GM21447 (cell line): ENCODE data around the gene EBF4.

Experiments
- ATAC-seq: cut with Tn5 transposase; IDR thresholded peaks from one replicate; pipeline ENCODE4 v1.9.1; 2021; ENCODE audit not compliant: unreplicated experiment

The EBF4 gene

GRCh38 chr20:2699775-2700413 lies 7.3 kb downstream of the EBF4 start:
- ATAC-seq = no peak

DNA sequence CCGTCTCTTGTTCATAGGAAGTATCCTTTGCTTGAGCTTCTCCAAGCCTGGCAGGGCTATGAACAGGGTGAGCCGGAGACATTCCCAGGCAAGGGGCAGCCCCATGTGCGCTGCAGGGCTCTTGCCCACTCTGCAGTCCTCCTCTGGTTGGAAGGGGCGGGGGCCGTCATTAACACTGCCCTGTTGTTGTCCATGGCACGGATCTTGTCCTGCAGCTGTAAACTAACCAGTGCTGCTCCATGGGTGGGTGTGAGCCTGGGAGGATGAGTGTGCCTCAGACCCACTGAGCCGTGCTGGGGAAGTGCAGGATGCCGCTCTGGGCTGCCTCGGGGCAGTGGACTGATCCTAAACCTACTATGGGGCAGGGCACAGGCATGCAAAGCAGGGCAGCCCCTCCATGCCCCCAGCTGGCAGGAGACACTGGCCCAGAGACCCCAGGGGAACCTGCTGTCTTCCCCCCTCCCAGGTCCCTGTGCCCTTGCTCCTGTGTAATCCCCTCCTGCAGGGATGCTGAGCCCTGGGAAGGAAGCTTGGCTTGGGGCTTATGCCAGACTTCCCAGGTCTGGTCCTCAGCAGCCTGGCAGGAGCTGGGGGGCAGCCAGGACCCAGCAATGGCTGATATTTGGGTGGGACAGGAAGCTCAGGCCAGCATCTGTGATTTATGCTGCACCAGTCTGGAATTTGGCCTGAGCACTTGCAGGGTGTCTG lies 8.5 kb downstream of the EBF4 start:
- ATAC-seq = no peak

GRCh38 chr20:2701671-2702081 lies 9.1 kb downstream of the EBF4 start:
- no peak for ATAC-seq

GRCh38 chr20:2703716-2704475 lies 11.3 kb downstream of the EBF4 start:
- ATAC-seq = no peak

GRCh38 chr20:2705931-2706645 lies 13.5 kb downstream of the EBF4 start:
- ATAC-seq = no peak

DNA sequence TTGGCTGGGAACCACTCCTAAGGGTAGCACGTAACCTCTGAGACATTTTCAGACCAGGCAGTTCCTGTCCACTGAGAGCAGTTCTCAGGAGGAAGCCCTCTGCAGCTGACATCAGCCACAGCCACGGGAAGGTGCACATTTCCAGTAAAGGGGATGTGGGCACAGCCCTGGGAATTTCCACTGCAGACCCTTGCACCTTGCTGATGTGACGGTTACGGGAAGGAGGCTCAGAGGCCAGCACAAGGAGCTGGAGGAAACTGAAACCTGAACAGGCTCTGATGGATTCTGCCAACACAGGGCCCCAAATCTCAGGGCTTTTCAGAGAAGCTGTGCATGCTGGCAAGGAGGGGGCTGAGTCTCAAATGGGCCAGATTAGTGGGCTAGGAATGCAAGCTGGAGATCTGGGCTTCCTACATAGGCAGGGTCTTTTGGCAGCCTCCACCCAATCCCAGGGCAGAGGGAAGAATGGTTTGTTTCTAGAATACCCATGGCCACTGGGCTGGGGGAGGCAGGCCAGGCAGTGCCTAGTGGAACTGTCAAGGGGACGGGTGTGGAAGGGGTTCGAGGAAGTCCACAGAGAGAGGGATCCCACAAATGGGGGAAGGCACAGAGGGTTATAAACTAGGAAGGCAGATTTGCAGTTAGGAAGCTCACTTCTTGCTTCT lies 14.2 kb downstream of the EBF4 start:
- ATAC-seq = no peak

- no peak for ATAC-seq
Measured at GRCh38 chr20:2707353-2708072, 14.9 kb downstream of the EBF4 start.

DNA sequence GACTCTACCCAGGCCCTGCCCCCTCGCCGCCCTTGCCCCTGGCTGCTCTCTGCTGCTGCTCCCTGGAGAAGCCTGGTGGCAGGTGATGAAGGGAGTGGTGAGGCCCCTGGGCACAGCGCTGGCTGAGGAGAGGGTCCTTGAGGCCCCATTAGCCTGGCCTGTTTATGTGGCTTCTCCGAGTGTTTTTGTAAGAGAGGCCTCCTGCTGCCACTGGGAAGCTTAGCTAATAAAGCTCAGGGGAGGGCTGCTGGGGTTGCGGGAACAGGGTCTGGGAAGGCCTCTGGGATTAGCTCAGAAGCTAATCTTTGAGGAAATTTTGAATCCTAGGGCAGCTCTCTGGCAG lies 15.5 kb downstream of the EBF4 start:
- no peak for ATAC-seq

GRCh38 chr20:2708665-2709064 lies 16.1 kb downstream of the EBF4 start:
- ATAC-seq = no peak

DNA sequence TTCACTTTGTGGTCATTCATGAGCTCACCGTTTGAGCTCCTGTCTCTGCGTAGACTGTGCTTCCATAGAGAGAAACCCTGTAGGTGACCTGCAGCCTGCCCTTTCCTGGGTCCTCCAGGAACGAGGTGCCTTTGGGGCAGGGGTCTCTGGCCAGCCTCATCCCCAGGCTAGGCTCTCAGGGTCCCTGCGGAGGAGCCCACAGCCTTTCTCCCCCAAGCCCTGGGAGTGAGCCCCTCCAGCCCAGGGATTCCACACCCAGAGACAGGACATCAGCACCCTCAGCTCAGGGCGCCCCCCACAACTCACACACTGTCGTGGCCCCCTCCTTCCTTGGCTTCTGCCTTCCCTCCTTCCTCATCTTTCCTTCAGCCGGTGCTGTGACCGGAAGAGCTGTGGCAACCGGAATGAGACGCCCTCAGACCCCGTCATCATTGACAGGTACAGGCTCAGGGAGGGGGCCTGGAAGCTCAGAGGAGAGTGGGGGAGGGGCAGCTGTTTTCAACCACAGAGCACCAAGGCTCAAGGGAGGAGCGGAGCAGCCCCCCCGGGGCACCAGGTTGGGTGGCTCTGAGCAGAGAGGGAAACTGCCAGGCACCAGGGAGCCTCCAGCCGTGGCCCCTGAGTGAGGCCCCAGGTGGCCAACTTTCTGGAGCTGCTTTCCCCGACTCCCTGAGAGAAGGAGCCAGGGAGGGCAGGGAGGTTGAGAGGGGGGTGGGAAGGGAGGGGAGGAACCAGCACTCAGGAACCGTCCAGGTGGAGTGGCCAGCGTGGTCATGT lies 16.8 kb downstream of the EBF4 start:
- ATAC-seq = no peak

- ATAC-seq = no peak
Measured at GRCh38 chr20:2713285-2713684, 20.7 kb downstream of the EBF4 start.

GRCh38 chr20:2729251-2729713 lies 36.7 kb downstream of the EBF4 start:
- ATAC-seq = no peak

GRCh38 chr20:2729791-2730190 lies 37.2 kb downstream of the EBF4 start:
- ATAC-seq = no peak

DNA sequence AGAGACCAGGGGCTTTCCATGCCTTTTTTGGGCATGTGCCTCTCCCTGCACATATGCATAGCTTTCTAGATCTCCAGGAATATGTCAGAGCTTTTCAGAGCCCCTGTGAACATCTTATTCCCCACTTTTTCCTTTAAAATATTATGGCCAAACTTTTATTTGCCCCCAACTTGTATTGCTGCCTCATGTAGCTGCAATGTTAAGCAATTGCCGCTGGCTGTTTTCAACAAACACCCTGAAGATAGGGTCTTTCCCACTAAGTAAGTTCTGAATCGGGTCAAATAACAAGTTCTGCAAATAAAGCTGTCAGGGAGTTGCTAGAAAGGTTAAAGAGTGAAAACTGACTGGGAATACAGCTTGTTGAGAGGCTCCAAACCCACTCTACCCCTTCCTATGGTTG lies 42.3 kb downstream of the EBF4 start:
- ATAC-seq = no peak

DNA sequence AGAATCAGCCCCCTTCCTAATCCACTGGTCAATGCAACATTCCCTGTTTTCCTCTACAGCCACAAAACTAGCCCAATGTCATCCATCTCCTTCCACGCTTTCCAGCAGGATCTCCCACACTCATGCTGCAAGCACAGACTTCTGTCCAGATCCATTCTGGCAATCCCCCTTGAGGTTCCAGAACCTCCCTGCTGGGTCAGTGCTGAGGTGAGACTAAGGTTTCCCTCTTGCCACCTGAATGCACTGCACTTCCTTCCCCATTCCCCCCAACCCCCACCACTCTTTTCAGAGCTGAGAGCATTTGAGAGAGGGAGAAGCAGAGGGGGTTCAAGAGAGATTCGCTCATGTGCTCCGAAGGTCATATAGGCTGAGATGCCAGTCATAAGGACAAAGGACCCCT lies 43.9 kb downstream of the EBF4 start:
- no peak for ATAC-seq

GRCh38 chr20:2738331-2739041 lies 45.9 kb downstream of the EBF4 start:
- ATAC-seq = no peak

DNA sequence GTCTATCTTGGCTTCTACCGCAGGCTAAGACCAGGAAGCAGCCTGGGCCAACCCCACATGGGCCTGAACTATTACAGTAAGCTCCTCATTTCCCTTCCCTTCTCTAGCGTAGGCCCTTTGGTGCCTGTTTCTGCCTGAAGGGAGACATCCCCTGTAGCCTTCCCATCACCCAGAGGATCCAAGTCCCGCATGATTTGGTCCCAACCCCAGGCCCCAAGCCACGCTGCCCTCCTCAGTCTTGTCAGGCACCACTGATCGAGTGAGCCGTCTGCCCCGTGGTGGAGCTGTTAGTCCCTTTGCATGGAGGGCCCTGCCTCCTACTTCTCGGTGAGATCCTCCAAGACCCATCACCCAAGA lies 46.4 kb downstream of the EBF4 start:
- no peak for ATAC-seq

- no peak for ATAC-seq
Measured at GRCh38 chr20:2740702-2741101, 48.1 kb downstream of the EBF4 start.

GRCh38 chr20:2741463-2741862 lies 48.9 kb downstream of the EBF4 start:
- no peak for ATAC-seq
